ENCODE data around the gene DROSHA. TPM values are rescaled to one million over a fixed set of nuclear protein-coding genes. Genes with fewer than 3 reads are reported as not detected.
A peak's percentile ranks its signal among the peaks of the same experiment; 100 is the strongest.

The DROSHA gene
- total RNA-seq, 1 experiment from 2014 or later = 162 TPM

GRCh38 chr5:31365776-31366175 is 166.1 kb downstream of the DROSHA start:
- Histone ChIP-seq H3K4me2 (no peak overlapping the region), H3K27me3 (ENCODE audit: insufficient read depth, low read depth) (0 out of 2 replicates have a peak, but pooled peaks cover 10% of the 10 kb centered on the region), H3F3A (ENCODE audit: insufficient read depth, low read depth) (no peaks in the 10 kb centered on the region), H2AFZ (no peak overlapping the region), H3K79me2 (ENCODE audit: low read depth) (no peaks in the 10 kb centered on the region), H3K9me3 (ENCODE audit: insufficient read depth, low read depth) (peaks cover 3% of the 10 kb centered on the region), H3K9me2 (ENCODE audit: insufficient read depth) (no peaks in the 10 kb centered on the region), H3K27ac (no peak overlapping the region), H4K20me1 (ENCODE audit: insufficient read depth) (no peaks in the 10 kb centered on the region), H3K4me1 (replicated peaks; ENCODE audit: insufficient read depth) (no peaks in the 10 kb centered on the region), H3K36me3 (ENCODE audit: low read depth) (no peaks in the 10 kb centered on the region), H3K4me3 (no peak overlapping the region)
- no TSS peak for BruUV-seq (replicated peaks)
- peak; percentile 54 to 59 for DNase-seq
- intact Hi-C loops (cut with micrococcal nuclease; ENCODE audit: unreplicated experiment) = loop anchor here (2.0 kb wide), 1 partner anchor 21 kb away; no protein-coding TSS in a partner anchor
- CTCF ChIA-PET = no interaction called here
- TF ChIP-seq EZH2 (IDR thresholded peaks at IDR 0.05; ENCODE audit: low read depth) (no peak), CTCF (conservative IDR thresholded peaks at IDR 0.05) (no peak)
- POLR2A ChIA-PET (ENCODE audit: unreplicated experiment) = no interaction called here

- no peak overlapping the region for H3K4me2 ChIP-seq
- H3F3A ChIP-seq (ENCODE audit: insufficient read depth, low read depth) = no peaks in the 10 kb centered on the region
- H3K79me2 ChIP-seq (ENCODE audit: low read depth) = no peaks in the 10 kb centered on the region
- BruUV-seq (replicated peaks) = no TSS peak
- H3K9me3 ChIP-seq (ENCODE audit: insufficient read depth, low read depth) = peaks cover 3% of the 10 kb centered on the region
- no peaks in the 10 kb centered on the region for H3K9me2 ChIP-seq (ENCODE audit: insufficient read depth)
- CTCF ChIA-PET = no interaction called here
- intact Hi-C loops (cut with micrococcal nuclease; ENCODE audit: unreplicated experiment) = no loop called here
- no peak overlapping the region for H3K27ac ChIP-seq
- H4K20me1 ChIP-seq (ENCODE audit: insufficient read depth) = no peaks in the 10 kb centered on the region
- H2AFZ ChIP-seq = no peak overlapping the region
- TF ChIP-seq CTCF (conservative IDR thresholded peaks at IDR 0.05) (no peak), EZH2 (IDR thresholded peaks at IDR 0.05; ENCODE audit: low read depth) (no peak)
- no peak overlapping the region for H3K4me3 ChIP-seq
- 0 out of 2 replicates have a peak, but pooled peaks cover 4% of the 10 kb centered on the region for H3K27me3 ChIP-seq (ENCODE audit: insufficient read depth, low read depth)
- H3K36me3 ChIP-seq (ENCODE audit: low read depth) = no peaks in the 10 kb centered on the region
- DNase-seq = no peak
- POLR2A ChIA-PET (ENCODE audit: unreplicated experiment) = no interaction called here
- H3K4me1 ChIP-seq (replicated peaks; ENCODE audit: insufficient read depth) = no peaks in the 10 kb centered on the region
These were observed 166.8 kb downstream of the DROSHA start for GRCh38 chr5:31364881-31365636.

GRCh38 chr5:31362931-31363568 is 168.8 kb downstream of the DROSHA start:
- intact Hi-C loops (cut with micrococcal nuclease; ENCODE audit: unreplicated experiment) = no loop called here
- H3F3A ChIP-seq (ENCODE audit: insufficient read depth, low read depth) = no peaks in the 10 kb centered on the region
- CTCF ChIA-PET = no interaction called here
- H3K9me2 ChIP-seq (ENCODE audit: insufficient read depth) = 0 out of 2 replicates have a peak, but pooled peaks cover 4% of the 10 kb centered on the region
- no peak overlapping the region for H3K4me2 ChIP-seq
- H3K9me3 ChIP-seq (ENCODE audit: insufficient read depth, low read depth) = peaks cover 3% of the 10 kb centered on the region; the same call in 1 of the 2 replicates
- no peak overlapping the region for H3K27ac ChIP-seq
- no peak overlapping the region for H3K4me3 ChIP-seq
- H3K27me3 ChIP-seq (ENCODE audit: insufficient read depth, low read depth) = no peaks in the 10 kb centered on the region
- no peaks in the 10 kb centered on the region for H4K20me1 ChIP-seq (ENCODE audit: insufficient read depth)
- DNase-seq = no peak
- H3K36me3 ChIP-seq (ENCODE audit: low read depth) = no peaks in the 10 kb centered on the region
- TF ChIP-seq EZH2 (IDR thresholded peaks at IDR 0.05; ENCODE audit: low read depth) (no peak), CTCF (conservative IDR thresholded peaks at IDR 0.05) (no peak)
- H3K79me2 ChIP-seq (ENCODE audit: low read depth) = no peaks in the 10 kb centered on the region
- BruUV-seq (replicated peaks) = no TSS peak
- H3K4me1 ChIP-seq (replicated peaks; ENCODE audit: insufficient read depth) = no peaks in the 10 kb centered on the region
- POLR2A ChIA-PET (ENCODE audit: unreplicated experiment) = no interaction called here
- H2AFZ ChIP-seq = no peak overlapping the region
